Transverse colon (tissue), 4 donors: ENCODE measurements around the gene GMDS. TPM values are rescaled to one million over a fixed set of nuclear protein-coding genes. Genes with fewer than 3 reads are reported as not detected.

ENCODE experiments used
- DNase-seq: peaks from one replicate; pipeline ENCODE4 v3.0.0-alpha.2; 2019
- H3K27ac ChIP-seq, 4 donors: fragments of 200-600 bp; sonication (generic); 2 replicates each; pipeline ENCODE4 v1.5.1; 2016 to 2018; ENCODE audit warnings: inconsistent platforms in 4 of 4
- H3K27me3 ChIP-seq: fragments of 200-600 bp; sonication (generic); 2 replicates; pipeline ENCODE4 v1.5.1; 2017; ENCODE audit warnings: inconsistent platforms
- H3K36me3 ChIP-seq, 4 donors: fragments of 200-600 bp; sonication (generic); 2 replicates each; pipeline ENCODE4 v1.5.1; 2017 to 2019; ENCODE audit warnings: inconsistent platforms in 4 of 4
- H3K4me1 ChIP-seq, 4 donors: fragments of 200-600 bp; sonication (generic); 2 replicates each; pipeline ENCODE4 v1.5.1; 2017 to 2020; ENCODE audit warnings: inconsistent platforms in 4 of 4
- H3K4me3 ChIP-seq, 4 donors: fragments of 200-600 bp; sonication (generic); 1 replicate in 1 of 4; 2 replicates in 3 of 4; pipeline versions ENCODE4 v1.5.1 to v1.6.1; 2017 to 2019; ENCODE audit warnings: inconsistent platforms in 4 of 4
- H3K9me3 ChIP-seq, 2 donors: fragments of 200-600 bp; sonication (generic); 2 replicates each; pipeline ENCODE4 v1.5.1; 2017 to 2019; ENCODE audit warnings: inconsistent platforms in 2 of 2
- CTCF ChIP-seq, 5 experiments: fragments of 200-600 bp in 3 of 5; fragments of 450-650 bp in 2 of 5; sonication (generic) in 3 of 5; IDR thresholded peaks; 1 replicate in 2 of 5; 2 replicates in 3 of 5; pipeline ENCODE4 v1.5.1; 2016 to 2017; ENCODE audit warnings: antibody characterized with exemption in 5 of 5, inconsistent platforms in 3 of 5, mild to moderate bottlenecking in 2 of 5, moderate library complexity in 1 of 5
- EP300 ChIP-seq: sonication (generic); formaldehyde crosslinking; IDR thresholded peaks from one replicate; pipeline ENCODE4 v1.6.1; 2017; ENCODE audit warnings: antibody characterized with exemption, low read depth
- POLR2A ChIP-seq: fragments of 450-650 bp; IDR thresholded peaks from one replicate; pipeline ENCODE4 v1.6.1; 2016; ENCODE audit warnings: antibody characterized with exemption, mild to moderate bottlenecking, moderate library complexity
- POLR2AphosphoS5 ChIP-seq, 3 donors: sonication (generic); formaldehyde crosslinking; IDR thresholded peaks; one replicate each; pipeline ENCODE4 v1.6.1; 2016; ENCODE audit warnings: antibody characterized with exemption in 3 of 3
- WGBS, 2 donors: methylation state at CpG; one replicate each; pipeline ENCODE4 v1.1.5; 2018; ENCODE audit warnings: low coverage in 1 of 2; 5-methylcytosine and 5-hydroxymethylcytosine counted together
- in situ Hi-C, 4 donors: fragments of 200-750 bp; cut with MboI; loops; one replicate each; pipeline versions ENCODE4 v1.15.0 to v1.15.1; 2017; ENCODE audit warnings: low sequenced_read_pairs in 3 of 4, low pct_ligation_motif_present in 1 of 4, low pct_unique_long_range_greater_than_20kb in 1 of 4
- intact Hi-C: fragments of 100-400 bp; cut with DNase I; formaldehyde crosslinking; loops from one replicate; pipeline ENCODE4 v1.15.1; 2023; ENCODE audit warnings: low total_unique reads
- total RNA-seq, 4 donors: library from RNA; depleted of rRNA; stranded (reverse); fragments of >200 nt; gene quantifications; one replicate each; pipeline ENCODE4 v1.1.0, GENCODE V29; 2016

GMDS gene
- total RNA-seq, 4 donors from 2014 or later = 66.2 to 546 (median 102) TPM

- intact Hi-C loops = loop anchor here (5.0 kb wide), 1 partner anchor 596 kb away; no protein-coding TSS in a partner anchor
- no peak for DNase-seq
- Histone ChIP-seq H3K36me3 (no peaks in the 10 kb centered on the region), H3K27ac (no peak overlapping the region), H3K27me3 (no peaks in the 10 kb centered on the region), H3K9me3 (no peaks in the 10 kb centered on the region), H3K4me3 (no peak overlapping the region), H3K4me1 (peaks cover 0 to 15% (median 4%) of the 10 kb centered on the region in 4 donors)
- 82 to 96% methylated on average over 5 of the region's 5 CpGs for WGBS, 2 donors
- in situ Hi-C loops = loop anchor here in 2 of 4 donors (10.0 to 25.0 kb wide), 2 partner anchors 444 to 598 kb away; no protein-coding TSS in a partner anchor
- TF ChIP-seq POLR2A = no peak
- no peak for TF ChIP-seq CTCF (IDR thresholded peaks at IDR 0.05)
- TF ChIP-seq EP300 = no peak
- TF ChIP-seq POLR2AphosphoS5 (IDR thresholded peaks at IDR 0.05) = no peak
Measured at GRCh38 chr6:2192976-2193375, 52.4 kb downstream of the GMDS start.

- Histone ChIP-seq H3K27me3 (no peaks in the 10 kb centered on the region), H3K27ac (no peak overlapping the region), H3K4me3 (no peak overlapping the region), H3K4me1 (peaks cover 0 to 5% (median 3%) of the 10 kb centered on the region in 4 donors), H3K9me3 (no peaks in the 10 kb centered on the region), H3K36me3 (no peaks in the 10 kb centered on the region)
- 95% methylated on average over 9 of the region's 9 CpGs; no CpG with 5 or more reads in 1 of the 2 donors for WGBS, 2 donors
- intact Hi-C loops = loop anchor here (5.0 kb wide), 1 partner anchor 594 kb away; no protein-coding TSS in a partner anchor
- DNase-seq = no peak
- TF ChIP-seq POLR2AphosphoS5 (IDR thresholded peaks at IDR 0.05) (no peak), POLR2A (no peak), EP300 (no peak), CTCF (IDR thresholded peaks at IDR 0.05) (no peak)
- in situ Hi-C loops = loop anchor here in 2 of 4 donors (10.0 to 25.0 kb wide), 2 partner anchors 446 to 597 kb away; no protein-coding TSS in a partner anchor
Measured at GRCh38 chr6:2191390-2191740, 54.0 kb downstream of the GMDS start.

- Histone ChIP-seq H3K4me3 (no peak overlapping the region), H3K4me1 (peaks cover 0 to under 1% (median 0%) of the 10 kb centered on the region in 4 donors), H3K9me3 (no peaks in the 10 kb centered on the region), H3K27me3 (no peaks in the 10 kb centered on the region), H3K36me3 (no peaks in the 10 kb centered on the region), H3K27ac (no peak overlapping the region)
- 99% methylated on average over 17 of the region's 24 CpGs; no CpG with 5 or more reads in 1 of the 2 donors for WGBS, 2 donors
- TF ChIP-seq EP300 = no peak
- no peak for TF ChIP-seq POLR2AphosphoS5 (IDR thresholded peaks at IDR 0.05)
- TF ChIP-seq POLR2A = no peak
- TF ChIP-seq CTCF (IDR thresholded peaks at IDR 0.05) = no peak
- intact Hi-C loops = loop anchor here (5.0 kb wide), 1 partner anchor 594 kb away; no protein-coding TSS in a partner anchor
- DNase-seq = no peak
- in situ Hi-C loops = loop anchor here in 2 of 4 donors (10.0 to 25.0 kb wide), 2 partner anchors 446 to 596 kb away; no protein-coding TSS in a partner anchor
Measured at GRCh38 chr6:2190661-2191389, 54.6 kb downstream of the GMDS start.

GRCh38 chr6:2188856-2189384, 56.5 kb downstream of the GMDS start:
- WGBS, 2 donors = 68 to 83% methylated on average over 3 of the region's 3 CpGs
- no peaks in the 10 kb centered on the region for H3K9me3 ChIP-seq
- no peak for DNase-seq
- intact Hi-C loops = no loop called here
- in situ Hi-C loops = loop anchor here in 1 of 4 donors (25.0 kb wide), 1 partner anchor 448 kb away; no protein-coding TSS in a partner anchor
- TF ChIP-seq POLR2A = no peak
- no peak for TF ChIP-seq CTCF (IDR thresholded peaks at IDR 0.05)
- no peak for TF ChIP-seq POLR2AphosphoS5 (IDR thresholded peaks at IDR 0.05)
- TF ChIP-seq EP300 = no peak
- no peaks in the 10 kb centered on the region for H3K36me3 ChIP-seq
- H3K27ac ChIP-seq = no peak overlapping the region
- H3K4me3 ChIP-seq = no peak overlapping the region
- no peaks in the 10 kb centered on the region for H3K4me1 ChIP-seq
- H3K27me3 ChIP-seq = no peaks in the 10 kb centered on the region
